Activated naive CD8-positive, alpha-beta T cell treated with anti-CD3 and anti-CD28 coated beads, Interleukin-2, amount 10 ng/mL, durations not matched to agents 7 days and 5 days (primary cell): ENCODE results near the gene PLEKHH1. TPM values are rescaled to one million over a fixed set of nuclear protein-coding genes. Genes with fewer than 3 reads are reported as not detected.

Experiments
- ATAC-seq: fragments of 150-1000 bp; cut with Tn5 transposase; one replicate; pipeline ENCODE4 v1.10.0; 2021; ENCODE audit warnings: low read depth, moderate library complexity
- POLR2A ChIA-PET: fragments of 350-600 bp; sonication (Branson Sonifier 250); formaldehyde crosslinking; loops from one replicate; lab custom pipeline; 2021; ENCODE audit warnings: antibody characterized with exemption; lab: Charles Lee
- DNase-seq: peaks from one replicate; pipeline ENCODE4 v3.0.0; 2021
- H3K27ac Mint-ChIP-seq: one replicate; pipeline ENCODE4 v1.8.0; 2022; ENCODE audit warnings: mild to moderate bottlenecking, mixed read lengths
- H3K27me3 Mint-ChIP-seq: one replicate; pipeline ENCODE4 v1.8.0; 2022; ENCODE audit warnings: mild to moderate bottlenecking, moderate library complexity, mixed read lengths
- H3K36me3 Mint-ChIP-seq: one replicate; pipeline ENCODE4 v1.8.0; 2021; ENCODE audit warnings: mild to moderate bottlenecking, mixed read lengths
- H3K4me1 Mint-ChIP-seq: one replicate; pipeline ENCODE4 v1.8.0; 2021; ENCODE audit warnings: mixed read lengths
- H3K4me3 Mint-ChIP-seq: one replicate; pipeline ENCODE4 v1.8.0; 2022; ENCODE audit warnings: mild to moderate bottlenecking, moderate library complexity, mixed read lengths
- H3K9me3 Mint-ChIP-seq: one replicate; pipeline ENCODE4 v1.8.0; 2021; ENCODE audit warnings: mixed read lengths
- total RNA-seq, 2 experiments: library from RNA; stranded (reverse); gene quantifications; one replicate each; pipeline ENCODE4 v1.2.3, GENCODE V29; 2021

The PLEKHH1 gene
- total RNA-seq, 2 experiments from 2014 or later: 0.68 to 1.0 TPM

DNA sequence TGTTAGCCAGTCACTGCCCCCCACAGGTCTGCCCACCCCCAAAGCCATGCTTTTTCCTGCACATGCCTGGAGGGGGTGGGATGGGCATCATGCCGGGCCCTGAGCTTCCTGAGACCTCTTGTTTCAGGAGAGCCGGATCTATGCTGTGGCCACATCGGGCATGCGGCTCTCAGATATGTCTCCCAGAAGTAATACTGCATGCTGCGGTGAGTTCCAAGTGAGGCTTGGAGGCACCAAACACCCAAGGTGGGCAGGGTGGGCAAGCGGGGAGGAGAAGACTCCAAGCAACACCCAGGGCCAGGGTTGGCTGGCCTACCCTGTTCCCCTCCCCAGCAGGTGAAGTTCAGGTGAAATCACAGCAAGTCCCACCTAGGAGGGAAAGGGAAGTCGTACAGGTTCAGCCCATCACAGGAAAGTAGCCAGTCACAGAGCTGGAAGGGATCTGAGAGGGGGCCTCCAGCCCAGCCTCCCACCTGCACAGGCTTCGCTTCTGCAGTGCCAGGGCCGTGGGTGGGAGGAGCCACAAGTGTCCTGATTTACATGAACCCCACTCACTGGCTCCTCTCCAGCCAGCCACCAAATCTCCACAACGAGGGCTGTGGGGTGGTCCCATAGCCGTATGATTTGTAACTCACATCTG, 36.0 kb downstream of the PLEKHH1 start:
- DNase-seq: peak; percentile 22

DNA sequence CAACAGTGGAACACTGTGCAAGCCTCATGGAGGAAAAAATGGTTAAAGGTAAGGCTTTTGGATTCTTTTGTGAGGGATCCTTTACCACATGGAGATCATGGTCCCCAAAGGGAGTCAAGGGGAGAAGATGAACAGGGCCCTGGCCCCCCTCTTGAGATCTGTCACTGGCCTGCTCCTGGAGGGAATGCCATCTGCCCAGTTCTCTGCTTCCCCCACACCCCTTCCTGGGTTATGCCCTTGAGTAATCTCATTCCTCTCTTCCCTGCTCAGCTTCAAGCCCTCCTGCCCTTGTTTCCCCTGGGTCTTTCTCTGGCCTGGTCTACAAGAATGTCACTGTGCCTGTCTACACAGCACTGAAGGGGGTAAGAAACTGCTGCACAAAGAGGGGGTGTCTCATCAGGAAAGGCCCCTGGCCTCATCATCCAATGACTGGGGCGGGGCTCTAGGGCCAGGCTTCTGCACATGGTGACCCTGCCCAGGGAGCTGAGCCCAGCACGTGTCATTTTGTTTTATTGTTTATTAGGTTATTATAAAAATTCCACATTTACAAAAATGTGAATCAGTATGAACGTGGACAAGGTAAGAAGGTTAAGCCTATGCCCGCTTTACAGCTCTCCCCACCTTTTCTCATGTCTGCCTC, 36.7 kb downstream of the PLEKHH1 start:
- Mint-ChIP-seq H3K4me3 (no peak overlapping the region), H3K36me3 (no peaks in the 10 kb centered on the region), H3K27ac (no peak overlapping the region), H3K4me1 (peaks cover 16% of the 10 kb centered on the region), H3K9me3 (no peaks in the 10 kb centered on the region), H3K27me3 (no peaks in the 10 kb centered on the region)
- DNase-seq: peak; percentile 10
- ATAC-seq: no peak
- POLR2A ChIA-PET: no interaction called here

More for the DNA sequence above, 36.0 kb downstream of the PLEKHH1 start:
- H3K4me1 Mint-ChIP-seq: peaks cover 16% of the 10 kb centered on the region
- H3K9me3 Mint-ChIP-seq: no peaks in the 10 kb centered on the region
- H3K27me3 Mint-ChIP-seq: no peaks in the 10 kb centered on the region
- POLR2A ChIA-PET: no interaction called here
- no peaks in the 10 kb centered on the region for H3K36me3 Mint-ChIP-seq
- no peak overlapping the region for H3K4me3 Mint-ChIP-seq
- no peak for ATAC-seq
- no peak overlapping the region for H3K27ac Mint-ChIP-seq

DNA sequence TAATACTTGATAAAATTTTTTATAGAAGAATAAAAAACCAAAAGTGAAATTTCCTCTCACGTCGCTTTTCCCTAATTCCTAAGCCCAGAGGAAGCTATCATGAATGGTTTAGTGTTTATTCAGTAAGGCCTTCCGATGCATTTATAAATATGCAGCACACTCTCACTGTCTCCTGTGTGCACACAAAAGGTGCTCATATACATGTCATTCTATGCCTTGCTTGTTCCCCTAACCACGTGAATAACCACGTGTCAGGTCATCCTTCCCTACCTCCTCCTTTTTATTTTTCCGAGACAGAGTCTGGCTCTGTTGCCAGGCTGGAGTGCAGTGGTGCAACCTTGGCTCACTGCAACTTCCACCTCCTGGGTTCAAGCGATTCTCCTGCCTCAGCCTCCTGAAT, 37.4 kb downstream of the PLEKHH1 start:
- no peak overlapping the region for H3K4me3 Mint-ChIP-seq
- H3K4me1 Mint-ChIP-seq: peaks cover 16% of the 10 kb centered on the region
- H3K36me3 Mint-ChIP-seq: no peaks in the 10 kb centered on the region
- POLR2A ChIA-PET: interaction anchor here (1.8 kb wide), 1 partner anchor 143 kb away, joined by 6 read pairs; no protein-coding TSS in a partner anchor
- H3K27ac Mint-ChIP-seq: no peak overlapping the region
- no peaks in the 10 kb centered on the region for H3K9me3 Mint-ChIP-seq
- H3K27me3 Mint-ChIP-seq: no peaks in the 10 kb centered on the region
- ATAC-seq (no peak), DNase-seq (no peak)

DNA sequence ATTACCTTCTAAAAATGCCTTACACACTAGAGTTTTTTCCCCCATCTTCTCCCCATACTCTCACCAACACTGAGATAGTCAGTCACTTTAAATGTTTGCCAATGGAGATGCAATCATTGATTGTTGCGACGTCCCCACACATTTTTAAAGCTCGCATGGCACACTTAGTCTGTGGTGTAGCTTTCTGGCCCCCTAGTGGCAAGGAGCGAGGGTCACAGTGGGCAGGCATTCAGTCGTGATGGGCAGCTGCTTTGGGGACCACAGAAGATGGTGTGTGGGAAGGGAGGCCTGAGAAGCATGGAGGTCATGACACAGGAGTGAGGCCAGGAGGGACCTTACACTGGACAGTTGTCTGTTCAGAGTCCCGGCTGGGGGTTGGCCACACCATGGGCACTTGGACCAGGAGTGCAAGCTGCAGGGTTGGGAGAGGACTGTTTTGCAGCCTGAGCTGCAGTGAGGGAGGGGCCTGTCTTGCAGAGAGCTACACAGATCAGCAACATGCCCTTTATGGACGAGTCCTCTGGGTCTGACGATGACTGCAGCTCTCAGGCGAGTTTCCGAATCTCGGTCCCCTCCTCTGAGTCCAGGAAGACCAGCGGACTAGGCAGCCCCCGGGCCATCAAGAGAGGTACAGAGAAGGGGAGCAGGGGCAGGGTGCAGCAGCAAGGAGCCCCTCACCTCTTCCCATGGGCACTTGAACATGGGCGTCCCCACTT, 38.3 kb downstream of the PLEKHH1 start:
- POLR2A ChIA-PET: interaction anchor here (1.8 kb wide), 1 partner anchor 144 kb away, joined by 6 read pairs; no protein-coding TSS in a partner anchor
- Mint-ChIP-seq H3K27ac (no peak overlapping the region), H3K27me3 (no peaks in the 10 kb centered on the region), H3K36me3 (no peaks in the 10 kb centered on the region), H3K4me1 (peaks cover 14% of the 10 kb centered on the region), H3K4me3 (no peak overlapping the region), H3K9me3 (no peaks in the 10 kb centered on the region)
- DNase-seq (peak; percentile 73), ATAC-seq (peak; percentile 85)

DNA sequence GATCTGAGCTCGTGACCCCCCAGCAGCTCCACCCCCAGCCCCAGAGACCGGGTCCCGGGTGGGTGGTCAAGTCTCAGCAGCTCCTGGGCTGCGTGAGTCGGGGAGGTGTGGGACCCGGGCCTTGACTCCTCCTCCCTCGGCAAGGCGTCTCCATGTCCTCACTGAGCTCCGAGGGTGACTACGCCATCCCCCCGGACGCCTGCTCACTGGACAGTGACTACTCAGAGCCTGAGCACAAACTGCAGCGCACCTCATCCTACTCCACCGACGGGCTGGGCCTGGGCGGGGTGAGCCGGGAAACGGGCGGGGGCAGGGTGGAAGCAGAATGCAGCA, 38.9 kb downstream of the PLEKHH1 start:
- no peaks in the 10 kb centered on the region for H3K27me3 Mint-ChIP-seq

DNA sequence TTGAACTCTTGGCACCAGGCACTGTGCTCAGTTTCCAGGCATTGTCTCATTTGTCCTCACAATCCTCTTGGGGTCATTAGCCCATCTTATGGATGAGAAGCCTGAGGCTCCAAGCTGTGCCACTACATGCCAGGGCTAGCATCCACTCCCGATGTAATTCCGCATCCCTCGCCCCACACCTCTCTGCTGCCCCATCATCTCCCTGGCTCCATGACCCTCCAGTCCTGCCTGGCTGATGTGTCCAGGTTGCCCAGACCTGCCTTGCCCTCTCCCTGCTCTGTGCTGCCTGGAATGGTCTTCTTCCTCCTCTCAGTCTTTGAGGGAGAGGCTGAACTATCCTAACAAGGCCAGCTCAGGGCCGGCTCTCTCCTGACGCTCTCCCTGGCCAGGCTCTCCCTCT, 39.5 kb downstream of the PLEKHH1 start:
- Mint-ChIP-seq H3K27ac (no peak overlapping the region), H3K27me3 (no peaks in the 10 kb centered on the region), H3K9me3 (no peaks in the 10 kb centered on the region), H3K36me3 (no peaks in the 10 kb centered on the region), H3K4me1 (peaks cover 5% of the 10 kb centered on the region), H3K4me3 (no peak overlapping the region)
- no peak for ATAC-seq
- POLR2A ChIA-PET: no interaction called here
- peak; percentile 15 for DNase-seq

More for the DNA sequence above, 38.9 kb downstream of the PLEKHH1 start:
- H3K9me3 Mint-ChIP-seq: no peaks in the 10 kb centered on the region
- H3K27ac Mint-ChIP-seq: no peak overlapping the region
- no peak for DNase-seq
- no peaks in the 10 kb centered on the region for H3K36me3 Mint-ChIP-seq
- H3K4me1 Mint-ChIP-seq: peaks cover 11% of the 10 kb centered on the region
- no peak for ATAC-seq
- no peak overlapping the region for H3K4me3 Mint-ChIP-seq
- POLR2A ChIA-PET: interaction anchor here (1.8 kb wide), 1 partner anchor 145 kb away, joined by 6 read pairs; no protein-coding TSS in a partner anchor

DNA sequence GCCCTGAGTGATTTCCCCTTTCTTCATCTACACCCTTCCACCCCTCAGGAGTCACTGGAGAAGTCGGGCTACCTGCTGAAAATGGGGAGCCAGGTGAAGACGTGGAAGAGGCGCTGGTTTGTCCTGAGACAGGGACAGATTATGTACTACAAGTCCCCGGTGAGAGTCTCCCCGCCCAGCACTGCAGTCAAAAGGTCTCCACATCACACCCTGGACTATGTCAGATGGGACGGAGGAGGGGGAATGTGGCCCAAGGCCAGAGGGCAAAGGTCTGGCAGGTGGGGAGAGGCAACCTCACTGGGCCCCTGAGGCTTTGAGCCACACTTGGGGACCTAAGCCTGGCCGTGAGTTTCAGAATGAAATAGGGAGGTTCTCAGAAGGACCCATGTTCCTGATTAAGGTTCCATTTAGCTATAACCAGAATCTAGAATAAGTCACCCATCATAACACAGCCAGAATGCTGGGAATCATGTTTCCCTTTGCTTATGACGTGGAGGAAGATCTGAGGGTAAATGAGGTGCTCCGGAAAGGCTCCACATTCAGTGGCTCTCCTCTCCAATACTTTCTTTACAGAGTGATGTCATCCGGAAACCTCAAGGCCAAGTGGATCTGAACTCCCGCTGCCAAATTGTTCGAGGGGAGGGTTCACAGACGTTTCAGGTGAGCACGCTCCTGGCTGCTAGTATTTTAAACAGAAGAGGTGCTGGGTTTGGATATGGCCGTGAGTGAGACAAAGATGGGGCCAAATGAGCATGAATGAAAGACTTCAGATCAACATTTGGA, 40.3 kb downstream of the PLEKHH1 start:
- peaks cover 5% of the 10 kb centered on the region for H3K4me1 Mint-ChIP-seq
- no peaks in the 10 kb centered on the region for H3K9me3 Mint-ChIP-seq
- POLR2A ChIA-PET: no interaction called here
- no peaks in the 10 kb centered on the region for H3K27me3 Mint-ChIP-seq
- H3K4me3 Mint-ChIP-seq: no peak overlapping the region
- ATAC-seq: no peak
- DNase-seq: peak; percentile 12
- H3K27ac Mint-ChIP-seq: no peak overlapping the region
- no peaks in the 10 kb centered on the region for H3K36me3 Mint-ChIP-seq

DNA sequence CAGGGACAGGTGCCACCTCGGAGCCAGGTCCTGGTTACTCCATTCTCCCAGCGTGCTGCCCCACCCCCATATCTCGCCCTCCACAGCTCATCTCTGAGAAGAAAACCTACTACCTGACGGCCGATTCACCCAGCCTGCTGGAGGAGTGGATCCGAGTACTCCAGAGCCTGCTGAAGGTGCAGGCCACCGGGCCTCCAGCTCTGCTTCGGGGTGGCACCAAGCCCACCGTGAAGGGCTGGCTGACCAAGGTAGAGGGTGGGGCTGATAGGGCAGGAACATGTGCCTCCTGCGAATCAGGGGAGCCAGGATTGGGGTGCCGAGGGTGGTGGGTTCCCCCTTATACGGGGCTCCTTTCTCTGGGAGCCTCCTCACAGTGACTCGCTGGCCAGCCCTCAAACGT, 41.1 kb downstream of the PLEKHH1 start:
- peaks cover 5% of the 10 kb centered on the region for H3K4me1 Mint-ChIP-seq
- no peaks in the 10 kb centered on the region for H3K36me3 Mint-ChIP-seq
- ATAC-seq (no peak), DNase-seq (peak; percentile 19)
- H3K27me3 Mint-ChIP-seq: no peaks in the 10 kb centered on the region
- H3K27ac Mint-ChIP-seq: no peak overlapping the region
- no peak overlapping the region for H3K4me3 Mint-ChIP-seq
- no peaks in the 10 kb centered on the region for H3K9me3 Mint-ChIP-seq
- POLR2A ChIA-PET: no interaction called here

DNA sequence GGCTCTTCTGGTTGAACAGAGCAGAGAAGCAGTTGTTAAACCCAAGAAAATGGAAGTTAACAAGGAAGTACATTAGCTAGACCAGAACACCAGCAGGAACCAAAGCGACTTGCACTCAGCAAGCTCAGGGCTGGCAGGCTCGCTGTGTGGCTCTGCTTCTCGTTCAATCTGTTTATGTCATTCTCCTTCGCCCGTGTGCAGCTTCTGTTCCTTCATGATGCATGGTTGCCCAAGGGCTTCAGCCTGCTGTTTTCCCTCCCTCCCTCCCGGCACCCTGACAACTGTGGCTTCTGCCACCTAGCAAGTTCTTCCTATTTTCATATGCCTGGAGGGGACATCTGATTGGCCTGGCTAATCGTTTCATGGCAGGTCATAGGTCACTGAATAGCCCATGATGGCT, 41.7 kb downstream of the PLEKHH1 start:
- no peak overlapping the region for H3K4me3 Mint-ChIP-seq
- H3K27ac Mint-ChIP-seq: no peak overlapping the region
- H3K36me3 Mint-ChIP-seq: no peaks in the 10 kb centered on the region
- ATAC-seq (no peak), DNase-seq (peak; percentile 2)
- POLR2A ChIA-PET: no interaction called here
- no peaks in the 10 kb centered on the region for H3K27me3 Mint-ChIP-seq
- H3K9me3 Mint-ChIP-seq: no peaks in the 10 kb centered on the region
- peaks cover 5% of the 10 kb centered on the region for H3K4me1 Mint-ChIP-seq

DNA sequence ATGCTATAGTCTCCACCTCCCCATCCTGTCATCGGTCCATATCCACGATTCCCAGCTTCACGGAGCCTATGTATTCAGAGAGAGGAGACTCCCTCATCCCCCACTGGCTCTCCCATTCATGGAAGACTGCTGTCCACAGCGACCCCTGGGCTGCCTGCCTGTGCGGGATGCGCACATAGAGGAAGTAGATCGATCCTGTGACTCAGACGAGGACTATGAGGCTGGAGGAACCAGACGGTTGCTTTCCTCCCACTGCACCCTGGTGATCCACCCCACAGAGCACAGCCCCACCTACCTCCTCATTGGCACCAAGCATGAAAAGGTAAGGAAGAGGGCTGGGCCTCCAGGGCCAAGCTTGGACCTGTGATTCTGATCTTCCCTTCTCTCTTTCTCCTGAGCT, 42.6 kb downstream of the PLEKHH1 start:
- Mint-ChIP-seq H3K36me3 (no peaks in the 10 kb centered on the region), H3K27me3 (no peaks in the 10 kb centered on the region), H3K9me3 (no peaks in the 10 kb centered on the region), H3K4me1 (peaks cover 5% of the 10 kb centered on the region), H3K27ac (no peak overlapping the region), H3K4me3 (no peak overlapping the region)
- POLR2A ChIA-PET: no interaction called here
- ATAC-seq: no peak
- peak; percentile 4 for DNase-seq

DNA sequence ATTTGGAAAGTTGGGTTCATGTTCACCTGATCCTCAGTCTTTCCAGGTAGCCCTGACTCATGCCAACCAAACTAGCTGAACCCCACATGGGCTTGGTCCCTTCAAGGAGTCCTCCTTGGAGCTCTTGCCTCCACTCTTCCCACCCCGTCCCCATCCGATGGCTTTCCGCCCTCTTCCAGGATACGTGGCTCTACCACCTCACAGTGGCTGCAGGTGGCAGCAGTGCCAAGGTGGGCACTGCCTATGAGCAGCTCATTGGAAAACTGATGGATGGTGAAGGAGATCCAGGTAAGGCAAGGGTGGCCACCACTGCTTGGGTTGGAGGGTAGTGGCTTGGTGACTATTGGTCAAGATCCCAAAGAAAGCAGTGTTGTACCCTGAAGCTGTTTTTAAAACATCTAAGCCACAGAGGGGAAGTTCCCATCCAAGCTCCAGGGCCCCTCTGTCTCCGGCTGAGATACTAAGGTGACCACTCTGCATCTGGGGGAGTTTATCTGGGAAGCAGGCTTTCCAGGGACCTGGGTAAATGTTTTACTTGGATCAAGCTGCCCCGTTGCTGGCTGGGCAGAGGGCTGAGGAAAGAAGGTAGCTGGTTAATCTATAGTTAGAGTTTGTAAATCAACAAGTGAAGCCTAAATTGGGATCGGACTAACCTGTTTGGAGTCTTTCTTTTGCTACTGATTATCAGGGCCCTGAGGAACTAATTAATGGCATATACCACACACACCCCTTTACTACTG, 43.3 kb downstream of the PLEKHH1 start:
- H3K4me3 Mint-ChIP-seq: no peak overlapping the region
- peaks cover under 1% of the 10 kb centered on the region for H3K4me1 Mint-ChIP-seq
- H3K36me3 Mint-ChIP-seq: no peaks in the 10 kb centered on the region
- POLR2A ChIA-PET: no interaction called here
- ATAC-seq: no peak
- H3K9me3 Mint-ChIP-seq: no peaks in the 10 kb centered on the region
- DNase-seq: peak; percentile 15
- no peak overlapping the region for H3K27ac Mint-ChIP-seq
- no peaks in the 10 kb centered on the region for H3K27me3 Mint-ChIP-seq

DNA sequence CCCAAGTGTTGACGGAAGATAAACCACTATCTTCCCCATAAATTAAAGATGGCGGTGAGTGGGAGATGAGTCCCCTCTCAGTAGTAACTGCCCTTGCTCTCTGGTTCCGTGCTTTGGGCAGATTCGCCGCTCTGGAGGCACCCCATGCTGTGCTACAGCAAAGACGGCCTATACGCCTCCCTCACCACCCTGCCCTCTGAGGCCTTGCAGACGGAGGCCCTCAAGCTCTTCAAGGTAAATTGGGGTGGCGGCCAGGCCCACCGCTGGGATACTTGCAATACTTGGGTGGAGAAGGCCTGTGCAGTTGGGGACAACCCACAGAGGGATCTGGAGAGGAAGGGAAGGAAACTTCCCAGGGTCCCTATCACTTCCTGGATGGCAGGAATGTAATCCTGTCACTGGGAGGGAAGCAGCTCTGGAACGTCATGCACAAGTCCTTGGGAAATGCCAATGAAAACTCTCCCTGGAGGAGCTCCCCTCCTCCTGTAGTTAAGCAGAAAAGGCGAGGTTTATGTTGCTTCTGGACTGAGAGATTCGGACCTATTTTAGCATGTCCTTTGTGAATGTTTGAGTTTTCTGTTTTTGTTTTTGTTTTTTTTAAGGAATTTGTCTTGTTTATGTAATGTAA, 44.2 kb downstream of the PLEKHH1 start:
- Mint-ChIP-seq H3K4me1 (peaks cover 3% of the 10 kb centered on the region), H3K27me3 (no peaks in the 10 kb centered on the region), H3K27ac (no peak overlapping the region), H3K36me3 (no peaks in the 10 kb centered on the region), H3K9me3 (no peaks in the 10 kb centered on the region), H3K4me3 (no peak overlapping the region)
- peak; percentile 5 for DNase-seq
- ATAC-seq: no peak
- POLR2A ChIA-PET: no interaction called here
